GM23338 (cell line): ENCODE measurements around the gene CCDC194. TPM values are rescaled to one million over a fixed set of nuclear protein-coding genes. Genes with fewer than 3 reads are reported as not detected.
A peak's percentile ranks its signal among the peaks of the same experiment; 100 is the strongest.

Source experiments
- ATAC-seq: fragments of 200-7000 bp; cut with Tn5 transposase; 3 replicates; pipeline ENCODE4 v1.9.1; 2020
- DNase-seq: peaks from one replicate; pipeline ENCODE4 v3.0.0-alpha.2; 2015; ENCODE audit warnings: low spot score
- H2AFZ ChIP-seq: fragments of 200-600 bp; sonication (generic); 2 replicates; pipeline ENCODE4 v1.8.0; 2016; ENCODE audit warnings: antibody characterized with exemption, mild to moderate bottlenecking, moderate library complexity
- H3F3A ChIP-seq: fragments of 200-600 bp; sonication (generic); replicated peaks from 2 replicates; pipeline ENCODE4 v1.8.0; 2017; ENCODE audit warnings: antibody characterized with exemption, mixed run types, low read depth
- H3K27ac ChIP-seq: fragments of 200-600 bp; sonication (generic); 2 replicates; pipeline ENCODE4 v1.6.1; 2016; ENCODE audit warnings: low read depth
- H3K27me3 ChIP-seq: fragments of 200-600 bp; sonication (generic); 2 replicates; pipeline ENCODE4 v1.8.0; 2016; ENCODE audit warnings: mild to moderate bottlenecking, mixed run types, moderate library complexity; ENCODE audit not compliant: insufficient read depth
- H3K36me3 ChIP-seq: fragments of 200-600 bp; sonication (generic); 2 replicates; pipeline ENCODE4 v1.8.0; 2016; ENCODE audit warnings: mild to moderate bottlenecking; ENCODE audit not compliant: insufficient read depth
- H3K4me1 ChIP-seq: fragments of 200-600 bp; sonication (generic); 2 replicates; pipeline ENCODE4 v1.8.0; 2016; ENCODE audit warnings: mild to moderate bottlenecking, moderate library complexity; ENCODE audit not compliant: insufficient read depth
- H3K4me2 ChIP-seq: fragments of 200-600 bp; sonication (generic); 2 replicates; pipeline ENCODE4 v1.7.1; 2017; ENCODE audit warnings: mixed run types
- H3K4me3 ChIP-seq: fragments of 200-600 bp; sonication (generic); 2 replicates; pipeline ENCODE4 v1.6.1; 2016; ENCODE audit warnings: mixed run types
- H3K79me2 ChIP-seq: fragments of 200-600 bp; sonication (generic); replicated peaks from 2 replicates; pipeline ENCODE4 v1.8.0; 2017; ENCODE audit warnings: mild to moderate bottlenecking; ENCODE audit not compliant: insufficient read depth
- H3K9me2 ChIP-seq: fragments of 200-600 bp; sonication (generic); 2 replicates; pipeline ENCODE4 v1.8.0; 2017; ENCODE audit not compliant: insufficient read depth
- H4K20me1 ChIP-seq: fragments of 200-600 bp; sonication (generic); replicated peaks from 2 replicates; pipeline ENCODE4 v1.8.0; 2017; ENCODE audit warnings: mild to moderate bottlenecking; ENCODE audit not compliant: insufficient read depth
- H3K27ac Mint-ChIP-seq: 2 replicates; pipeline ENCODE4 v1.8.0; 2020; ENCODE audit warnings: inconsistent platforms, mild to moderate bottlenecking, moderate library complexity, mixed read lengths
- H3K27me3 Mint-ChIP-seq: 3 replicates; pipeline ENCODE4 v1.8.0; 2022; ENCODE audit warnings: low read depth, mild to moderate bottlenecking, moderate library complexity, mixed read lengths, inconsistent platforms; ENCODE audit not compliant: insufficient read depth, poor library complexity
- H3K36me3 Mint-ChIP-seq: 3 replicates; pipeline ENCODE4 v1.8.0; 2021; ENCODE audit warnings: low read depth, mild to moderate bottlenecking, inconsistent platforms, moderate library complexity, mixed read lengths
- H3K4me1 Mint-ChIP-seq: 3 replicates; pipeline ENCODE4 v1.8.0; 2020; ENCODE audit warnings: mild to moderate bottlenecking, inconsistent platforms, mixed read lengths
- H3K4me3 Mint-ChIP-seq: 3 replicates; pipeline ENCODE4 v1.8.0; 2021; ENCODE audit warnings: moderate library complexity, mild to moderate bottlenecking, inconsistent platforms, mixed read lengths
- H3K9me3 Mint-ChIP-seq: 3 replicates; pipeline ENCODE4 v1.8.0; 2020; ENCODE audit warnings: moderate library complexity, mild to moderate bottlenecking, inconsistent platforms, mixed read lengths
- CTCF ChIP-seq, 2 experiments: fragments of 200-600 bp in 1 of 2; sonication (generic) in 1 of 2; conservative IDR thresholded peaks; 2 replicates each; pipeline versions ENCODE4 v1.5.1 to v1.6.1; 2016 to 2017; ENCODE audit warnings: antibody characterized with exemption in 2 of 2, low read depth in 2 of 2, mild to moderate bottlenecking in 2 of 2, moderate library complexity in 1 of 2
- ETS1 ChIP-seq: IDR thresholded peaks from 2 replicates; pipeline ENCODE4 v1.6.1; 2016; ENCODE audit warnings: antibody characterized with exemption
- EZH2 ChIP-seq: fragments of 200-600 bp; sonication (generic); IDR thresholded peaks from one replicate; pipeline ENCODE4 v1.8.0; 2017; ENCODE audit warnings: antibody characterized with exemption, mild to moderate bottlenecking, low read depth; ENCODE audit not compliant: unreplicated experiment
- EZH2phosphoT487 ChIP-seq: fragments of 200-600 bp; sonication (generic); IDR thresholded peaks from one replicate; pipeline ENCODE4 v1.8.1; 2018; ENCODE audit warnings: antibody characterized with exemption; ENCODE audit not compliant: unreplicated experiment
- NANOG ChIP-seq: IDR thresholded peaks from 2 replicates; pipeline ENCODE4 v1.6.1; 2016; ENCODE audit warnings: antibody characterized with exemption, borderline replicate concordance
- polyA plus RNA-seq: library from polyadenylated mRNA; unstranded; fragments of >200 nt; fragmentation: Nextera tagmentation; extraction: Ambion mirVana; gene quantifications from 2 replicates; pipeline ENCODE4 v1.2.1, GENCODE V29; 2016
- total RNA-seq: library from RNA; depleted of rRNA; stranded (reverse); fragments of >200 nt; shearing (Covaris generic); gene quantifications from 2 replicates; pipeline ENCODE4 v1.2.3, GENCODE V29; 2014

Gene CCDC194
- total and polyA plus RNA-seq, 2 experiments from 2014 or later, result 0.49 TPM; not detected in 1

- TF ChIP-seq EZH2, result no peak
- no peak for TF ChIP-seq ETS1
- no peak for TF ChIP-seq EZH2phosphoT487
- TF ChIP-seq NANOG, result no peak
- no peak for TF ChIP-seq CTCF (conservative IDR thresholded peaks at IDR 0.05; ENCODE audit: low read depth in 2 of 2)
Observed at GRCh38 chr19:17389288-17389687, 4.7 kb downstream of the CCDC194 start (continued).

- peak overlapping the region; percentile 99 for H2AFZ ChIP-seq
Observed at GRCh38 chr19:17385878-17386611, 8.0 kb downstream of the CCDC194 start.

More at GRCh38 chr19:17385878-17386611, 8.0 kb downstream of the CCDC194 start:
- peak; percentile 92 for DNase-seq
- Mint-ChIP-seq H3K4me3 (no peak overlapping the region), H3K36me3 (no peaks in the 10 kb centered on the region; the same call in 2 of the 3 replicates), H3K9me3 (peaks cover 16% of the 10 kb centered on the region), H3K4me1 (peaks cover 5% of the 10 kb centered on the region), H3K27me3 (peaks cover 16% of the 10 kb centered on the region), H3K27ac (no peak overlapping the region)
- Histone ChIP-seq H3K4me3 (no peak overlapping the region), H3K36me3 (no peaks in the 10 kb centered on the region), H3K4me1 (peaks cover 6% of the 10 kb centered on the region; the same call in 1 of the 2 replicates), H3F3A (peaks cover 14% of the 10 kb centered on the region), H3K27ac (no peak overlapping the region), H3K79me2 (no peaks in the 10 kb centered on the region), H3K27me3 (peaks cover 10% of the 10 kb centered on the region; the same call in 1 of the 2 replicates), H3K4me2 (peak overlapping the region; percentile 69; the same call in 1 of the 2 replicates), H4K20me1 (no peaks in the 10 kb centered on the region), H3K9me2 (no peaks in the 10 kb centered on the region)
- peak; percentile 79 for ATAC-seq
- TF ChIP-seq EZH2phosphoT487 (no peak), CTCF (conservative IDR thresholded peaks at IDR 0.05; ENCODE audit: low read depth in 2 of 2) (peak; percentile 88 to 92)
